ENCODE measurements around the gene RBM33. TPM values are rescaled to one million over a fixed set of nuclear protein-coding genes. Genes with fewer than 3 reads are reported as not detected.

RBM33 gene
- total and polyA plus RNA-seq, 2 of the 13 experiments (the other 11 are each of a cell fraction or from before 2014, with no cell fraction given) = 12.4 to 28.9 TPM

DNA sequence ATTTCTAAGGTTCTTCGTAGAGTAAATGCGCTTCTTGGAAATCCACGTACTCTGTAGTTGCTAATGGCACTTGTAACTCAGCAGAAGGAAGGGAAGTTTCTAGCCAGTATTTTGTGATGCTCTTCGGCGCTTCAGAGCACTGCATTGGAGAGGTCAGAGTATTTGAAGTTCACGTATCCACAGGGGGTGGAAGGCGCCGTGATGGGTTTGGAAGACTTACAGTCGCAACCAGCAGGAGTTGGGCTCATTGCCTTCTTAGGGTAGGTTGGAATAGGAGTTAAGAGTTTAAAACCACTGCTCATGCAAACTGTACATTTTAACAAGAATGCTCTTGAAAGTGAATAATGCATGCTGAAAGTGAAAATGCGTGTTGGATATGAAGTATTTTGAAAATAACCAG, 118.7 kb downstream of the RBM33 start:
- H3K4me2 ChIP-seq (ENCODE audit: low read depth, low read length) = no peak overlapping the region
- no peak for DNase-seq (ENCODE audit: low spot score)
- FAIRE-seq = no peak
- POLR2A ChIA-PET = no interaction called here
- H3K9me3 ChIP-seq (ENCODE audit: low read length) = no peaks in the 10 kb centered on the region
- H3K4me1 ChIP-seq (ENCODE audit: insufficient read depth, low read length) = no peaks in the 10 kb centered on the region
- 98% methylated on average over 10 of the region's 10 CpGs for WGBS (ENCODE audit: low lambda C conversion rate)
- H3K36me3 ChIP-seq (replicated peaks in 1 of 2; ENCODE audit: control insufficient read depth in 1 of 2, insufficient read depth in 2 of 2, low read length in 2 of 2) = peaks cover 36 to 79% of the 10 kb centered on the region in 2 experiments
- H3K9ac ChIP-seq (ENCODE audit: insufficient read depth, low read depth, low read length) = no peak overlapping the region
- no peak overlapping the region for H2AFZ ChIP-seq (ENCODE audit: low read length)
- CTCF ChIA-PET (ENCODE audit: low intra/inter-chr PET ratio, low total read pairs) = no interaction called here
- BruUV-seq (replicated peaks) = no TSS peak
- H3K27ac ChIP-seq (ENCODE audit: extremely low read length, insufficient read depth, low read length) = no peak overlapping the region
- H3K4me3 ChIP-seq (replicated peaks in 1 of 3; ENCODE audit: insufficient read depth in 1 of 3, low read depth in 2 of 3, low read length in 3 of 3) = no peak overlapping the region
- peaks cover 18% of the 10 kb centered on the region for H4K20me1 ChIP-seq (ENCODE audit: insufficient read depth, low read length)
- intact Hi-C loops (cut with micrococcal nuclease; ENCODE audit: unreplicated experiment) = loop anchor here (10.0 kb wide), 2 partner anchors 348 to 378 kb away; no protein-coding TSS in a partner anchor
- peaks cover 24% of the 10 kb centered on the region for H3K79me2 ChIP-seq (ENCODE audit: insufficient read depth, low read length)
- TF ChIP-seq BORCS8-MEF2B (CRISPR knock-in tag; IDR thresholded peaks at IDR 0.05) = no peak
- TF ChIP-seq CBX1 (IDR thresholded peaks at IDR 0.05; ENCODE audit: low read depth) = no peak
- TF ChIP-seq, protein P1, sequence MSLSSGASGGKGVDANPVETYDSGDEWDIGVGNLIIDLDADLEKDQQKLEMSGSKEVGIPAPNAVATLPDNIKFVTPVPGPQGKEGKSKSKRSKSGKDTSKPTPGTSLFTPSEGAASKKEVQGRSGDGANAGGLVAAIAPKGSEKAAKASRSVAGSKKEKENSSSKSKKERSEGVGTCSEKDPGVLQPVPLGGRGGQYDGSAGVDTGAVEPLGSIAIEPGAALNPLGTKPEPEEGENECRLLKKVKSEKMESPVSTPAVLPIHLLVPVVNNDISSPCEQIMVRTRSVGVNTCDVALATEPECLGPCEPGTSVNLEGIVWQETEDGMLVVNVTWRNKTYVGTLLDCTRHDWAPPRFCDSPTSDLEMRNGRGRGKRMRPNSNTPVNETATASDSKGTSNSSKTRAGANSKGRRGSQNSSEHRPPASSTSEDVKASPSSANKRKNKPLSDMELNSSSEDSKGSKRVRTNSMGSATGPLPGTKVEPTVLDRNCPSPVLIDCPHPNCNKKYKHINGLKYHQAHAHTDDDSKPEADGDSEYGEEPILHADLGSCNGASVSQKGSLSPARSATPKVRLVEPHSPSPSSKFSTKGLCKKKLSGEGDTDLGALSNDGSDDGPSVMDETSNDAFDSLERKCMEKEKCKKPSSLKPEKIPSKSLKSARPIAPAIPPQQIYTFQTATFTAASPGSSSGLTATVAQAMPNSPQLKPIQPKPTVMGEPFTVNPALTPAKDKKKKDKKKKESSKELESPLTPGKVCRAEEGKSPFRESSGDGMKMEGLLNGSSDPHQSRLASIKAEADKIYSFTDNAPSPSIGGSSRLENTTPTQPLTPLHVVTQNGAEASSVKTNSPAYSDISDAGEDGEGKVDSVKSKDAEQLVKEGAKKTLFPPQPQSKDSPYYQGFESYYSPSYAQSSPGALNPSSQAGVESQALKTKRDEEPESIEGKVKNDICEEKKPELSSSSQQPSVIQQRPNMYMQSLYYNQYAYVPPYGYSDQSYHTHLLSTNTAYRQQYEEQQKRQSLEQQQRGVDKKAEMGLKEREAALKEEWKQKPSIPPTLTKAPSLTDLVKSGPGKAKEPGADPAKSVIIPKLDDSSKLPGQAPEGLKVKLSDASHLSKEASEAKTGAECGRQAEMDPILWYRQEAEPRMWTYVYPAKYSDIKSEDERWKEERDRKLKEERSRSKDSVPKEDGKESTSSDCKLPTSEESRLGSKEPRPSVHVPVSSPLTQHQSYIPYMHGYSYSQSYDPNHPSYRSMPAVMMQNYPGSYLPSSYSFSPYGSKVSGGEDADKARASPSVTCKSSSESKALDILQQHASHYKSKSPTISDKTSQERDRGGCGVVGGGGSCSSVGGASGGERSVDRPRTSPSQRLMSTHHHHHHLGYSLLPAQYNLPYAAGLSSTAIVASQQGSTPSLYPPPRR (CRISPR knock-in tag; IDR thresholded peaks at IDR 0.05; ENCODE audit: borderline replicate concordance) = no peak
- TF ChIP-seq, protein P2, sequence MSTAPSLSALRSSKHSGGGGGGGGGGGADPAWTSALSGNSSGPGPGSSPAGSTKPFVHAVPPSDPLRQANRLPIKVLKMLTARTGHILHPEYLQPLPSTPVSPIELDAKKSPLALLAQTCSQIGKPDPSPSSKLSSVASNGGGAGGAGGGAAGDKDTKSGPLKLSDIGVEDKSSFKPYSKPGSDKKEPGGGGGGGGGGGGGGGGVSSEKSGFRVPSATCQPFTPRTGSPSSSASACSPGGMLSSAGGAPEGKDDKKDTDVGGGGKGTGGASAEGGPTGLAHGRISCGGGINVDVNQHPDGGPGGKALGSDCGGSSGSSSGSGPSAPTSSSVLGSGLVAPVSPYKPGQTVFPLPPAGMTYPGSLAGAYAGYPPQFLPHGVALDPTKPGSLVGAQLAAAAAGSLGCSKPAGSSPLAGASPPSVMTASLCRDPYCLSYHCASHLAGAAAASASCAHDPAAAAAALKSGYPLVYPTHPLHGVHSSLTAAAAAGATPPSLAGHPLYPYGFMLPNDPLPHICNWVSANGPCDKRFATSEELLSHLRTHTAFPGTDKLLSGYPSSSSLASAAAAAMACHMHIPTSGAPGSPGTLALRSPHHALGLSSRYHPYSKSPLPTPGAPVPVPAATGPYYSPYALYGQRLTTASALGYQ (CRISPR knock-in tag; IDR thresholded peaks at IDR 0.05) = no peak
- TF ChIP-seq, protein P3, sequence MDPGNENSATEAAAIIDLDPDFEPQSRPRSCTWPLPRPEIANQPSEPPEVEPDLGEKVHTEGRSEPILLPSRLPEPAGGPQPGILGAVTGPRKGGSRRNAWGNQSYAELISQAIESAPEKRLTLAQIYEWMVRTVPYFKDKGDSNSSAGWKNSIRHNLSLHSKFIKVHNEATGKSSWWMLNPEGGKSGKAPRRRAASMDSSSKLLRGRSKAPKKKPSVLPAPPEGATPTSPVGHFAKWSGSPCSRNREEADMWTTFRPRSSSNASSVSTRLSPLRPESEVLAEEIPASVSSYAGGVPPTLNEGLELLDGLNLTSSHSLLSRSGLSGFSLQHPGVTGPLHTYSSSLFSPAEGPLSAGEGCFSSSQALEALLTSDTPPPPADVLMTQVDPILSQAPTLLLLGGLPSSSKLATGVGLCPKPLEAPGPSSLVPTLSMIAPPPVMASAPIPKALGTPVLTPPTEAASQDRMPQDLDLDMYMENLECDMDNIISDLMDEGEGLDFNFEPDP (CRISPR knock-in tag; conservative IDR thresholded peaks at IDR 0.05) = no peak
- in situ Hi-C loops (cut with HindIII; ENCODE audit: extremely low pct_ligation_motif_present, low pct_unique_long_range_greater_than_20kb) = loop anchor here (25.0 kb wide), 1 partner anchor 376 kb away; no protein-coding TSS in a partner anchor
- no peaks in the 10 kb centered on the region for H3K27me3 ChIP-seq (ENCODE audit: control insufficient read depth in 1 of 2, insufficient read depth in 2 of 2, low read length in 2 of 2)
- no peak for ATAC-seq
